Fibroblast of skin of back (primary cell): Measurements from ENCODE around the gene TYSND1.
"Not testable (repeated sequence)": the region's sequence is repeated elsewhere in the genome, so short reads cannot be mapped to it uniquely, and the experiment has no call there.

Experiments used
- DNase-seq: peaks from one replicate; pipeline ENCODE4 v3.0.0-alpha.2; 2013

TYSND1 gene

GRCh38 chr10:70132098-70133029, 14.1 kb downstream of the TYSND1 start, which contains the start of gene AIFM2:
Gene AIFM2, minus strand, starts transcription at chr10:70132825. Its CDS starts 8,741 bp downstream, at chr10:70124084.
- peak; percentile 75 for DNase-seq

DNA sequence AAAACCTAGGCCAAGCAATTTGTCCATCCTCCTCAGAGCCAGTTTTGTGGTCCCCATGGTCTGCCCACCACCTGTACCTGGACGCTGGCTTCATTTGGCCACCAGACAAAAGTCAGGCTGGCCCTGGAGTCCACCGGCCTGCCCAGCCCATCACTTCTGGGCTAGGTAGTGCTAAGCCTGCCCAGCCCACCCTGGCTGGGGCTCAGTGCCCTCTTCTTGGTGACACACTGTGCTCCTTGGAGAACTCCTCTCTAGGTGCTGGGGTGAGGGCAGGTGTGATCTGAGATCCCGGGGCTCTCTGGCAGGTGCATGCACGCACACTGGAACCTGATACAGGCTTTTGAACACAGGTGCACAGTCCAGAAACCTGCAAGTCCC, 15.0 kb downstream of the TYSND1 start:
- DNase-seq = no peak

GRCh38 chr10:70130878-70131559, 15.5 kb downstream of the TYSND1 start:
- DNase-seq = peak; percentile 52

- DNase-seq = no peak
Observed at GRCh38 chr10:70126700-70127395, 19.7 kb downstream of the TYSND1 start.

GRCh38 chr10:70125918-70126552, 20.5 kb downstream of the TYSND1 start:
- no peak for DNase-seq

DNA sequence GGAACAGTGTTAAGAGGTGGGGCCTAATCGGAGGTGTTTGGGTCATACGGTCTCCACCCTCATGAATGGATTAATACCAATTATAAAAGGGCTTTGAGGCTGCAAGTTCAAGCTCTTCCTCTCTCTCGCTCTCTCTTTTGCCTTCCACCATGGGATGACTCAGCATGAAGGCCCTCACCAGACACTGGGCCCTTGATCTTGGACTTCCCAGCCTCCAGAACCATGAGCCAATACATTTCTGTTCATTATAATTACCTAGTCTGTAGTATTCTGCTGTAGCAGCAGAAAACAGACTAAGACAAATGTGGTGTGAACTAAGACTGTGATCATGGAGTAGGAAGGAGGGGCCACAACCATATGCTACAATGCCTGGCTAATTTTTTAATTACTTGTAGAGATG, 21.6 kb downstream of the TYSND1 start:
- DNase-seq = no peak

GRCh38 chr10:70124415-70124814, 22.1 kb downstream of the TYSND1 start:
- DNase-seq = no peak

DNA sequence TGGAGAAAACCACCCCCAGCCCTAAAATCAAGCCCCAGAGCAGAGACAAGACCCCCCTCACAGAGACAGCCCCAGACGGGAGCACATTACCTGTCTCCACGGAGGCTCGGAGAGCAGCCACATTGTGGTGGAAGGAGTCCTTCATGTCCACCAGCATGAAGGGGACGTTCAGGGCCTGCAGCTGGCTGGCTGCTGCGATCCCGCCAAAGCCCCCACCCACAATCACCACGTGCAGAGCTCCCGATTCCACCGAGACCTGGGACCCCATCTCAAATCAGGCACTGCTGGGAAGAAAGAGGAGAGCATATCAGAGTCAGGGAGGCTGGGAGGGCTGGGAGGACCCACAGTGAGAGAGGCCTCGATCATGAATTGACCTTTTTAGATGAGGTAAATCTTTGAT, 22.7 kb downstream of the TYSND1 start:
- DNase-seq = no peak

GRCh38 chr10:70123166-70123565, 23.3 kb downstream of the TYSND1 start:
- DNase-seq = not testable (repeated sequence)

- DNase-seq = no peak
Observed at GRCh38 chr10:70122742-70123141, 23.8 kb downstream of the TYSND1 start.

DNA sequence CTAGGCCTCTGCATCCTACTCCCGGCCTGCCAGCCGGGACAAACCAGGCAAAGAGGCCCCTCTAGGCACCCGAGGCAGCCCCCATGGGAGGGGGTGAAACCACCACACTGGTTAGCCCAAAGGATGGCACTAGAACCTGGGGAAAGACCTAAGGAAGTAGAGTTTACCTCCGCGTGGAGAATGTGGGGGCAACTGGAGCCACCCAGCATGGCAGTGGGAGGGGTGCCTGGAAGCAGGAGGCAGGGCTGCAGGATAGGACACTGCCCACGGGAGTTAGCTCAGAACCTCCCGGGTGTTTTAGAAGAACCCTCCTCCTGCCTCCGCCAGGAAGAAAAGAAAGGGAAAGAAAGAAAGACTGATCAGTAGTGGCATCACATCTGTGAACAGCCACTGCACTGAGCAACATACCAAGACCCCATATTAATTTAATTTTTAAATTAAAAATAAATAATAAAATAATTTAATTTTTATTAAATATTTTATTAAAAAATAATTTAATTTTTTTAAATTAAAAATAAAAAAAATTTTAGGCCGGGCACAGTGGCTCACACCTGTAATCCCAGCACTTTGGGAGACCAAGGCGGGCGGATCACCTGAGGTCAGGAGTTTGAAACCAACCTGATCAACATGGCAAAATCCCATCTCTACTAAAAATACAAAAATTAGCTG, 25.1 kb downstream of the TYSND1 start:
- no peak for DNase-seq

- DNase-seq = no peak
Observed at GRCh38 chr10:70120417-70120816, 26.1 kb downstream of the TYSND1 start.

DNA sequence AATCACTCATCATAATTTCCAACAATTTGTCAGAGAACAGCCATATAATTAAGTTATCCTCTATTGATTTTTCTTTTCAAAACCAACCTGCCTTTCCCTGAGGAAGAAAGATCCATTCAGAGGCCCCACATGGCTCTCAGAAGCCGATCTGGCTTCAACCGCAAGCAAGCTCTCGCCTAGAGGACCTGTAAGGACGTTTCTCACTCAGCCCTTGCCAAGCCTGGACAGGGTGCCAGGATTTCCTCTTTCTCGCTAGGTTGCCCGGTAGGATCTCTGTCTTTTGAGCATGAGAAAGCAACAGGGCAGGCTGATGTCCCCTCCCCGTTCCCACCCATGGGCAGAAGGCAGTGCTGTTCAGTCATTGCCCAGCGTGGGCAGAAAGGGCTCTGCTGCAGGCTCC, 26.9 kb downstream of the TYSND1 start:
- no peak for DNase-seq

GRCh38 chr10:70119197-70119596, 27.3 kb downstream of the TYSND1 start:
- no peak for DNase-seq

GRCh38 chr10:70118196-70118595, 28.3 kb downstream of the TYSND1 start:
- DNase-seq = no peak

DNA sequence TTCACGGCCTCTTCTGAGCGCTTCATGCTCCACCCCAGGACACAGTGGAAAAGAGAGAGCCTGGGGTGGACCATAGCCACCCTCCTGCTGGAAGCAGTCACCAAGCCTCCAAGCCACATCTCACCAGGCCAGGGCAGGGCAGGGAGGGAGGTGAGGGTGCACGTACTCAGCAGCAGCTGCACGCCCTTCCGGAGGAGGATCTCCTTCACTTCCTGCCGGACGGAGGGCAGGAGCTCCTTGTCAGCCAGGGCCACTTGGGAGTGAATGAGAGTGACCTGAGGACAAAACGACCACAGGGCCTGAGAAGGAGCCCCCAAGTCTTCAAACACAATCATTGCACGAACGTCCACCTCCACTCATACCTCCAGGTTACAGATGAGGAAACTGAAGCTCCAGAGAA, 28.9 kb downstream of the TYSND1 start:
- no peak for DNase-seq

DNA sequence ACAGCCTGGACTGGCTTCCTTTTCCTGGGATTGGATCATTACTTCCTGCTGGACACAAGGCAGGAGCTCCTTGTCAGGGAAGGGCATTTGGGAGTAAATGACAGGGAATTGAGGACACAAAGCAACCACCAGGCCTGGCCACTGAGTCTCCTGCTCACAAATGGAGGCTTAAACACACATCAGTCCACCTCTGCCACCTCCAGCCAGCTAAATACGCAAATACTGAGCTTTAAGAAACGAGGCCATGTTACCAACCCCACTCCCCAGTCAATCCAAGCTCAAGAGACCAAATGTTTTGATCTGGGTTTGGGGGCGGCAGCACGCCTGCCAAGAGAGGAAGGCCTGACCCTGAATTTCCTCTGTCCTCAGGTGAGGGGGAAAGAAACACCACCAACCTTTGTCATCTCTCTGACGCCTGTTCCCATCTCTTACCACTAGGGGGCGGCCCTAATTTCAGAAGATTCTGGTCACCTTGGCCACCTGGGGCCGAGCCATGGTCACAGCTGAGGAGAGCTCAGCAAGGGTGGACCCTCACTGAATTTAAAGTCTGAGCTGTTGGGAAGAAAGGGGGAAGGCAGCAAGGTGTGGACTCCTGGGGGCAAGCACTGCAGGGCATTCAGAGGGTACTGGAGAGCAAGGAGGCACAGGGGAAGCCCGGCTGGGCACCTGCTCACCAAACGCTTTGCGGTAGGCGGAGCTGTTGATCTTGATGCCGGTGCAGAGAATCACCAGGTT, 30.4 kb downstream of the TYSND1 start:
- peak; percentile 36 for DNase-seq

- no peak for DNase-seq
Observed at GRCh38 chr10:70114902-70115301, 31.6 kb downstream of the TYSND1 start.

GRCh38 chr10:70112071-70112470, 34.4 kb downstream of the TYSND1 start:
- DNase-seq = no peak

GRCh38 chr10:70111496-70111895, 35.0 kb downstream of the TYSND1 start:
- DNase-seq = no peak

GRCh38 chr10:70109064-70109729, 37.3 kb downstream of the TYSND1 start:
- DNase-seq = no peak
